Erythroblast (primary cell): ENCODE data around the gene HOXC10.

ENCODE experiments used
- GATA1 ChIP-seq: IDR thresholded peaks from 2 replicates; pipeline ENCODE4 v1.6.1; 2011; ENCODE audit warnings: low read depth, mild to moderate bottlenecking, control low read depth, low read length, moderate library complexity
- POLR2A ChIP-seq: IDR thresholded peaks from 2 replicates; pipeline ENCODE4 v1.6.1; 2011; ENCODE audit warnings: mild to moderate bottlenecking, low read length

DNA sequence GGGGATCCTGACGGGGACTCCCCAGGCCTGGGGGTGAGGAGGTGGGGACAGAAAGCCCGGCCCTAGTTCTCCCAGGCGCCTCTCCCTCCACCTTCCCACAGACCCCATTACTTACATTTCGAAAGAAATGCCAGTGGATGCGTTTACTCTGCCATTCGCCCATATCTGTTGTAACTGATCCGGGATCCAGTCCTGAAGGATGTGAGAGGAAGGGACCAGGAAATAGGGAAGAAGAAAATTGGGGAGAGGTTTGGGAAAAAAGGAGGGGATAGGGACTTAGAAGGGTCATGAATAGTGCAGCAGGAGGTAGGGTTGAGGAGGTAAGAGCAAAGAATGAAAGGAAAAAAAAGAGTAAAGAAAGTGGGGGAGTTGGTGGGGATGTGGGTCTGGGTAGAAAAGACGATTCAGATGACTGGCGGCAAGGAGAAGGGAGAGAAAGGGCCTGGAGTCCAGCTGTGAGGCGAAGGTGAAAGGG, 29.1 kb upstream of the HOXC10 start:
- TF ChIP-seq POLR2A (no peak), GATA1 (no peak)
